K562 (cell line): ENCODE results near the gene MAGI2. TPM values are rescaled to one million over a fixed set of nuclear protein-coding genes. Genes with fewer than 3 reads are reported as not detected.

Source experiments
- CBX5 ChIP-seq: IDR thresholded peaks from 2 replicates; pipeline ENCODE4 v1.6.1; 2014; ENCODE audit warnings: low read depth, borderline replicate concordance
- CHD7 ChIP-seq: fragments of 200-600 bp; sonication (generic); IDR thresholded peaks from one replicate; pipeline ENCODE4 v1.6.1; 2012; ENCODE audit warnings: mild to moderate bottlenecking, low read depth, low read length, inconsistent platforms
- PHB ChIP-seq: fragments of 250-450 bp; sonication (Bioruptor Pico); IDR thresholded peaks from 2 replicates; pipeline ENCODE4 v1.5.0; 2021
- polyA plus RNA-seq, 8 experiments: library from polyadenylated mRNA; depleted of rRNA in 4 of 8; stranded (reverse) in 5 of 8; unstranded in 3 of 8; fragments of >200 nt; fragmentation: Nextera tagmentation in 2 of 8; fragmentation: Illumina TruSeq in 1 of 8; extraction: Ambion mirVana in 2 of 8; extraction: Trizol in 1 of 8; gene quantifications; 2 replicates each; pipeline versions ENCODE4 v1.2.1 to v1.2.3, GENCODE V29; 2011 to 2014; ENCODE audit warnings: inconsistent platforms in 1 of 8, missing spikeins in 1 of 8
- total RNA-seq, 7 experiments: library from RNA; depleted of rRNA in 6 of 7; stranded (reverse); fragments of >200 nt in 6 of 7; fragmentation: Illumina TruSeq in 2 of 7; extraction: Trizol in 2 of 7; gene quantifications; 2 replicates each; pipeline versions ENCODE4 v1.2.1 to v1.2.3, GENCODE V29; 2011 to 2021; ENCODE audit warnings: low replicate concordance in 1 of 7

MAGI2 gene
- total and polyA plus RNA-seq, 9 of the 15 experiments (the other 6 are each of a cell fraction or from before 2014, with no cell fraction given), result 0.27 to 1.4 (median 0.70) TPM

DNA sequence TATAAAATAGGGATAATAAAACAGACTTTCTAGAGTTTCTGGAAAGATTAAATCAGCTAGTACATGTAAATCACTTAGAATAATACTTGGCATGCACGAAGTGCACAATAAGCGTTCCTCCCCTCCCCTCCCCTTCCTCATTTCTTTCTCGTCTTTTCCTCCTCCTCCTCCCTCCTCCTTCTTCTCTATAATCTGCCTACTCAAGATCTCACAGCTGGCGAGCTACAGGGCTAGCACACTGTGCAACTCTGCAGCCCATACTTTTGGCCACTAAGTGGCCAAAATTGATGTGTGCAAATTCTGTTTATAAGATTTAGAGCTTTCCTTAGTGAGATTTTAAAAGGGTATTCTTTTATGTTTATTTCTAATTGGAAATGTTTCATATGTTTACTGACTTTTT, 1089.6 kb downstream of the MAGI2 start (continued):
- TF ChIP-seq CHD7 (no peak), CBX5 (no peak), PHB (CRISPR knock-in tag) (no peak)
